GM12892 (cell line): Measurements from ENCODE around the gene TMCO5A.
"Not testable (repeated sequence)": the region's sequence is repeated elsewhere in the genome, so short reads cannot be mapped to it uniquely, and the experiment has no call there.

Experiments used
- DNase-seq: peaks from one replicate; pipeline ENCODE4 v3.0.0; 2011; ENCODE audit not compliant: insufficient read length
- FAIRE-seq: peaks from 2 replicates; lab custom pipeline; 2011; peaks lifted over from hg19 to GRCh38; lab: Jason Lieb, UNC
- POLR2A ChIP-seq: IDR thresholded peaks from 2 replicates; pipeline ENCODE4 v1.6.1; 2011; ENCODE audit warnings: low read depth, low read length, control low read depth
- POLR2AphosphoS5 ChIP-seq: IDR thresholded peaks from 2 replicates; pipeline ENCODE4 v1.6.1; 2011; ENCODE audit warnings: low read depth, low read length, control low read depth
- TAF1 ChIP-seq: IDR thresholded peaks from 2 replicates; pipeline ENCODE4 v1.6.1; 2011; ENCODE audit warnings: low read depth, mild to moderate bottlenecking, control low read depth, low read length, borderline replicate concordance

The TMCO5A gene

GRCh38 chr15:37921527-37922385, 12.7 kb upstream of the TMCO5A start:
- DNase-seq (no peak), FAIRE-seq (no peak)
- TF ChIP-seq TAF1 = no peak
- no peak for TF ChIP-seq POLR2AphosphoS5
- no peak for TF ChIP-seq POLR2A

- FAIRE-seq = no peak
- TF ChIP-seq POLR2A = no peak
- no peak for DNase-seq
Measured at GRCh38 chr15:37926136-37926535, 8.3 kb upstream of the TMCO5A start.

- TF ChIP-seq POLR2AphosphoS5 = no peak
- no peak for TF ChIP-seq POLR2A
- TF ChIP-seq TAF1 = no peak
- DNase-seq (no peak), FAIRE-seq (no peak)
Measured at GRCh38 chr15:37929238-37929637, 5.2 kb upstream of the TMCO5A start.

DNA sequence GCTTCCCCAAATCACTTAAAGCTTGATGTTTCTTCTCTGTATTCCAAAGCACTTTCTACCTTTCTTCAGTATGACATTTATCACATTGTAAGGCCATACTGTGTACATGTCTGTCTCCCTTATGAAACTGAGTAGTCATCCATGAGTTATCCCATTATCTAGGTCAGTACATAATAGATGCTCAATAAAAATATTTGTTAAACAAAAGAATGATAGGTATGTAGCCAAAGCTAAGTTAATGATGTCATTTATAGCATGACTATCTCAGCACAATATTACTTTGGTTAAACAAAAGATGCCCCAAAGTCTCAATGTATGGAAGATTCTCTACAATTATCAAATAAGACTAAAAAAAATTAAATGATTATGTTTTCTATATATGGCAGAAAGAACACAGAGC, 3.1 kb upstream of the TMCO5A start:
- DNase-seq (no peak), FAIRE-seq (no peak)
- TF ChIP-seq TAF1 (no peak), POLR2AphosphoS5 (no peak), POLR2A (no peak)

DNA sequence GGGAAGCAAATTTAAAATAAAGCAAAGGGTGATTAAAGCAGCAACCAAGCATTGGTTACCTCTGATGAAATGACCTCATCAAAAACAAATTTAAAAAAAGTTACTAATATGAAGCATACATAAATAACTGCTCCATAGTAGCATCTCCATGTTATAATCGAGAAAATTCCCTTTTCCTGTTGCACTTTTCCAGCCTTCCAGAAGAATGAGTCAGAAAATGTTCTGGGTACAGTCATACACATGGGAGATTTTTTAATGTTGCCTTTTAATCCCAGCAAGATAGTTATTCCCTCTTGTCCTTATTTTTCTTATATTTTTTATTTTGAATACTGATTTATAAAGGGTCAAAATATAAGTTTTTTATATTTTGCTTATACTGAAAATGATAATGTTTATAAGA, 2.6 kb upstream of the TMCO5A start:
- FAIRE-seq (no peak), DNase-seq (no peak)
- TF ChIP-seq TAF1 (no peak), POLR2AphosphoS5 (no peak), POLR2A (no peak)

DNA sequence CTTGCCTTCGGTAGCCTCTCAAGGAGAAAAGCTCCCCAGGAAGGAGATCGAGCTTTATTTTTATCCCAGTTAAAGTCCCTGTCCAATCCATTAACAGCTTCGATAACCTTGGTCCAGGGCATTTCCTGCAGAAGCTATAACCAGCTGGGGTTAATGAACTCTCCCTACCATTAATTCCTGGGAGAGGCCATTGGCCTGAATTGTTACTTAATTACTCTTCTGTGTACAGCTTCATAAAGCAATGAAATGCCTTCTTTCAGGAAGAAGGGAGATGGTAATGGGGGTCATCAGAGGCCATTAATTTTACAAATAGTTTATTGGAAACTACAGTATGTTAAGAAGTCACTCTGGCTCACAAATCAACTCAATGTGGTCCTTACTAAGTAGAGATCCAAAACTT, 1.9 kb upstream of the TMCO5A start:
- TF ChIP-seq POLR2A (no peak), TAF1 (no peak), POLR2AphosphoS5 (no peak)
- no peak for FAIRE-seq
- DNase-seq = no peak

GRCh38 chr15:37933666-37934065, 774 bp upstream of the TMCO5A start:
- DNase-seq (no peak), FAIRE-seq (no peak)
- TF ChIP-seq POLR2A (no peak), POLR2AphosphoS5 (no peak), TAF1 (no peak)

DNA sequence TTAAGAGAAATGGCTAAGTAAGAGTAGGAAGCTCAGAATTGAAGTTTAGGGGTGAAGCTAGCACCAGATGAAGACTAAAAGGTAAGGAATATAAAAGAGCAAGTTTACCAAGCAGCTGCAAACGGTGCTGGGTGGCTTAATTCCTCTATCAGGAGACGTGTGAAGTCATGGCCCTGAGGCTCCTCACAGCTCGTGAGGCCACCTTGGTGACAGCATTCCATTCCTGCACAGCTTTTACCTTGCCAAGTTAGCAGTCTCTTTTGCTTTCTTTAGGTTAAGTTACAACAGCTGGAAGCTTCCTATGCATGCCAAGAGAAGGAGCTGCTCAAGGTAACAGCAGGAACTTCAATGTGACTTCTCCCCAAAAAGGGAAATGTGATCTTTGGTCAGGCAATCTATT, 6.4 kb downstream of the TMCO5A start:
- TF ChIP-seq TAF1 = no peak
- TF ChIP-seq POLR2A = no peak
- TF ChIP-seq POLR2AphosphoS5 = no peak
- FAIRE-seq = no peak
- no peak for DNase-seq

GRCh38 chr15:37941779-37942178, 7.3 kb downstream of the TMCO5A start:
- TF ChIP-seq POLR2AphosphoS5 (no peak), POLR2A (no peak), TAF1 (no peak)
- no peak for FAIRE-seq
- DNase-seq = no peak

GRCh38 chr15:37951999-37952398, 17.6 kb downstream of the TMCO5A start:
- DNase-seq = no peak
- no peak for FAIRE-seq
- TF ChIP-seq POLR2A (no peak), POLR2AphosphoS5 (no peak), TAF1 (no peak)

- FAIRE-seq, DNase-seq: not testable (repeated sequence)
Measured at GRCh38 chr15:37960742-37961141, 26.3 kb downstream of the TMCO5A start.

GRCh38 chr15:37967788-37968187, 33.3 kb downstream of the TMCO5A start:
- TF ChIP-seq TAF1 = no peak
- no peak for TF ChIP-seq POLR2A
- TF ChIP-seq POLR2AphosphoS5 = no peak
- DNase-seq = no peak
- FAIRE-seq = no peak
